Heart right ventricle (tissue), 16 donors: Measurements from ENCODE around the gene HEPACAM2. TPM values are rescaled to one million over a fixed set of nuclear protein-coding genes. Genes with fewer than 3 reads are reported as not detected.

ENCODE experiments used
- ATAC-seq, 8 donors: fragments of 200-7000 bp; cut with Tn5 transposase; one replicate each; pipeline ENCODE4 v1.9.1; 2020; ENCODE audit warnings: mild to moderate bottlenecking in 8 of 8, moderate library complexity in 8 of 8, moderate number of reproducible peaks in 1 of 8
- DNase-seq, 2 donors: peaks; one replicate each; pipeline ENCODE4 v3.0.0-alpha.2; 2020
- H3K27ac ChIP-seq, 10 donors: fragments of 200-600 bp; sonication (generic) in 2 of 10; one replicate each; pipeline versions ENCODE4 v1.5.0 to v1.8.0; 2020 to 2022; ENCODE audit warnings: mild to moderate bottlenecking in 3 of 10
- H3K27me3 ChIP-seq, 7 donors: fragments of 200-600 bp; one replicate each; pipeline ENCODE4 v1.8.0; 2021 to 2022; ENCODE audit warnings: mild to moderate bottlenecking in 2 of 7
- H3K36me3 ChIP-seq, 9 donors: fragments of 200-600 bp; sonication (generic) in 1 of 9; one replicate each; pipeline versions ENCODE4 v1.5.0 to v1.8.0; 2020 to 2022; ENCODE audit warnings: mild to moderate bottlenecking in 2 of 9
- H3K4me1 ChIP-seq, 9 donors: fragments of 200-600 bp; sonication (generic) in 1 of 9; one replicate each; pipeline versions ENCODE4 v1.5.0 to v1.8.0; 2020 to 2022; ENCODE audit warnings: mild to moderate bottlenecking in 4 of 9
- H3K4me3 ChIP-seq, 10 donors: fragments of 200-600 bp; sonication (generic) in 2 of 10; one replicate each; pipeline versions ENCODE4 v1.5.0 to v1.8.0; 2020 to 2022; ENCODE audit warnings: mild to moderate bottlenecking in 7 of 10, moderate library complexity in 2 of 10
- H3K9me3 ChIP-seq, 11 donors: fragments of 200-600 bp in 10 of 11; sonication (generic) in 2 of 11; one replicate each; pipeline versions ENCODE4 v1.5.0 to v1.8.0; 2013 to 2022; ENCODE audit warnings: mild to moderate bottlenecking in 2 of 11, control low read depth in 1 of 11, moderate library complexity in 1 of 11
- WGBS, 2 donors: extraction: QIAGEN DNeasy Blood & Tissue Kit; methylation state at CpG; one replicate each; pipeline ENCODE4 v1.1.7; 2013; ENCODE audit warnings: inconsistent platforms in 1 of 2; 5-methylcytosine and 5-hydroxymethylcytosine counted together
- intact Hi-C, 10 donors: fragments of 100-400 bp; cut with DNase I; formaldehyde crosslinking; loops; one replicate each; pipeline versions ENCODE4 v1.11.1 to v1.14.2; 2022
- polyA plus RNA-seq, 2 donors: library from polyadenylated mRNA; stranded (reverse); fragments of 200-250 nt; gene quantifications; one replicate each; pipeline ENCODE4 v1.2.3, GENCODE V29; 2013
- total RNA-seq, 10 donors: library from RNA; stranded (reverse); fragmentation: NEBNext Ultra II Directional in 3 of 10; extraction: Animal tissue kit (Norgen Biotek cat#: 25700) in 3 of 10; gene quantifications; one replicate each; pipeline versions ENCODE4 v1.2.1 to v1.2.4, GENCODE V29; 2021 to 2023
- TF ChIP-seq, protein P1 (sequence below), 9 donors: fragments of 200-600 bp; sonication (generic) in 2 of 9; IDR thresholded peaks; one replicate each; pipeline versions ENCODE4 v1.5.0 to v1.8.0; 2021 to 2022; ENCODE audit warnings: antibody characterized with exemption in 9 of 9, mild to moderate bottlenecking in 5 of 9, moderate library complexity in 1 of 9
- donor health status: Arrhythmogenic right ventricular cardiomyopathy.
- donor health status: ischemic (EF 13 %, LVEDD 7.1; RV severe dilation, severe dysfunction).
- donor health status: healthy with polysubstance abuse.
- donor health status: DM: no; HTN: yes; CAD: no.
- donor health status: DM: no; HTN: no; CAD: no.
- donor health status: ischemic (EF 25% LVEDD 6.9; RV normal size, moderate dysfunction).
- donor health status: ischemic (EF 25% LVEDD 5.7; RV mildly dilated, moderate dysfunction).
- donor health status: healthy.
- donor health status: DM: yes; HTN: yes; CAD: no.
- donor health status: Ischemic cardiomyopathy.
- donor health status: ischemic (EF 35%, LVEDD 5.7; RV mildly dilated, moderate dysfunction).
- donor health status: nonischemic (EF 11% LVEDD 7.7; RV severe dilation, severe dysfunction).
- donor health status: DM: yes; HTN: yes; CAD: no.
- donor health status: PGD.
- donor health status: ischemic (EF 29% LVEDD 5.4; RV normal size, mild dysfunction).
- donor health status: nonischemic (EF 23%, LVEDD 6.1; RV moderate dilation, normal function).

The HEPACAM2 gene
- total and polyA plus RNA-seq, 12 donors, result 0.19 to 0.24 TPM; not detected in 10

DNA sequence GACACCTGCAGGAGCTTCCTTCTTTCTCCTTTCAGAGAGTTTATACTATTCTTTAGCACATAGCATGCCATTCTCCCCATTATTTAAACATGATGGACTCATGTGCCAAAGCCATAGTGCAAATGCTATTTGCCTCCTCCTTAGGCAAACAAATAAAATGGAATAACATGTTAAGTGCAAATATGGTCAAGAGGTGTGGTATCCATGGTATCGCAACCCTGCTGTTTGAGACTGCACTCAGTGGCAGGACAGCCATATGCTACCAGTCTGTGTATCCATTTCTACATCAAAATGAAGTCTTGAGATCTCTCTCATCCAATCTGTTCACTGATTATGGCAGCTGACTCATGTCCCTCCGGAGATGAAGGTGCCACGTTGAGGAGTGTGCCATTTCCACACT is 22.8 kb downstream of the HEPACAM2 start:
- Histone ChIP-seq H3K9me3 (no peaks in the 10 kb centered on the region), H3K4me1 (peaks cover 0 to 3% (median 0%) of the 10 kb centered on the region in 9 donors)
- intact Hi-C loops, result no loop called here

DNA sequence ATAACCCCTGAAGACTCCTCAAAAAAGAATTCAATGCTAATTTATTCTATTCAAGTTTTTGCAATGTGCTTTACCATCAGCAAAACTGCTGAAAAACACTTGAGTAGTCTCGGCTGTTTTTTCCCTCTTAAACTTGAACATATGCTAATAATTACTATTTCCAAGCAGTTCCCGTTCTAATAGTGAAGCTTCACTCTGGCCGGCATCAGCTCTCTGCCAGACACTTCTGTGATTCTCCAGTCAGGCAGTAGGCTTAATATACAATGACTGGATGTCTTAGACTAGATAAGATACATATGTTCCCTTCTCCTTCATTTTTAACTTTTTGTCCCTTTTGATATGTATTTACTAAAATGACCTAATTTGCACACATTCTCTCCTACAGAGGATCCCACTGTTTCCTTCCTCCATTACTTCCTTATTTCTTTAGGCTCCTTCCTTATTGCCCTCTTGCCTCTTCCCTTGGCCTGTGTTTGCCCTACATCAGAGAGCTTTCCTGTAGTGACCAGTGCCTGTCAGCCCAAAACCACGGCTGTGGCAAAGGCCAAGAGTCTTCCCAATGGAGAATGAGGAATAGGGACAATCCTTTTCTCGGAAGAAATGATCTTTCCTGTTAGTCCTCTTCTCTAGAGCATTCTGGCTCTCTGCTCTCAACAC is 23.5 kb downstream of the HEPACAM2 start:
- H3K36me3 ChIP-seq, result no peaks in the 10 kb centered on the region
- ATAC-seq, result no peak
- H3K9me3 ChIP-seq, result no peaks in the 10 kb centered on the region
- H3K4me1 ChIP-seq, result peaks cover 0 to 3% (median 0%) of the 10 kb centered on the region in 9 donors
- intact Hi-C loops, result no loop called here
- H3K27ac ChIP-seq, result no peak overlapping the region
- peaks cover 0 to 17% (median 0%) of the 10 kb centered on the region in 7 donors for H3K27me3 ChIP-seq
- WGBS, 2 donors, result 64 to 65% methylated on average over 5 of the region's 5 CpGs
- DNase-seq, result no peak
- TF ChIP-seq, protein P1, sequence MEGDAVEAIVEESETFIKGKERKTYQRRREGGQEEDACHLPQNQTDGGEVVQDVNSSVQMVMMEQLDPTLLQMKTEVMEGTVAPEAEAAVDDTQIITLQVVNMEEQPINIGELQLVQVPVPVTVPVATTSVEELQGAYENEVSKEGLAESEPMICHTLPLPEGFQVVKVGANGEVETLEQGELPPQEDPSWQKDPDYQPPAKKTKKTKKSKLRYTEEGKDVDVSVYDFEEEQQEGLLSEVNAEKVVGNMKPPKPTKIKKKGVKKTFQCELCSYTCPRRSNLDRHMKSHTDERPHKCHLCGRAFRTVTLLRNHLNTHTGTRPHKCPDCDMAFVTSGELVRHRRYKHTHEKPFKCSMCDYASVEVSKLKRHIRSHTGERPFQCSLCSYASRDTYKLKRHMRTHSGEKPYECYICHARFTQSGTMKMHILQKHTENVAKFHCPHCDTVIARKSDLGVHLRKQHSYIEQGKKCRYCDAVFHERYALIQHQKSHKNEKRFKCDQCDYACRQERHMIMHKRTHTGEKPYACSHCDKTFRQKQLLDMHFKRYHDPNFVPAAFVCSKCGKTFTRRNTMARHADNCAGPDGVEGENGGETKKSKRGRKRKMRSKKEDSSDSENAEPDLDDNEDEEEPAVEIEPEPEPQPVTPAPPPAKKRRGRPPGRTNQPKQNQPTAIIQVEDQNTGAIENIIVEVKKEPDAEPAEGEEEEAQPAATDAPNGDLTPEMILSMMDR (IDR thresholded peaks at IDR 0.05), result no peak
- no peak overlapping the region for H3K4me3 ChIP-seq

More for the DNA sequence above, 22.8 kb downstream of the HEPACAM2 start:
- no peak overlapping the region for H3K4me3 ChIP-seq
- DNase-seq (no peak), ATAC-seq (no peak)
- TF ChIP-seq, protein P1 (IDR thresholded peaks at IDR 0.05), result no peak
- no peak overlapping the region for H3K27ac ChIP-seq
- no peaks in the 10 kb centered on the region for H3K36me3 ChIP-seq
- 81 to 83% methylated on average over 3 of the region's 3 CpGs for WGBS, 2 donors
- H3K27me3 ChIP-seq, result peaks cover 0 to 17% (median 0%) of the 10 kb centered on the region in 7 donors

DNA sequence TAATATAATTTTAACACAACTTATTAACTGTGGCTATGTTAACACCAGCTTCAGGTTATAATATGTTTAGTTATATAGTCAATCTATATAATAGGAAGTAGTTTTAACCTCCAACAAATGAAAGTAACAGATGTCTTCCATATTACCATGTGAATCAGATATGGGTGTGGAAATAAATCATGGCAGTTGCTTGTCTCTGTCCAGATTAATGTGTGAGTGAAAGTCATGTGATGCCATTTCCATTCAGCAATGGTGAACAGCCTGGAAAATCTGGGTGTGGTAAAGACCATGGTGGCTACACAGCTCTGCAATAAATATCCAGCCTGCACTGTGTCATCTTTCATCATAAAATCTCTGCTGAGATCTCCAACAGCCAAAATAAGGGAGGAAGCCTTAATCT is 27.8 kb downstream of the HEPACAM2 start:
- Histone ChIP-seq H3K9me3 (no peaks in the 10 kb centered on the region), H3K27ac (no peak overlapping the region), H3K4me3 (no peak overlapping the region), H3K36me3 (no peaks in the 10 kb centered on the region), H3K4me1 (peaks cover 0 to 3% (median 0%) of the 10 kb centered on the region in 9 donors), H3K27me3 (peaks cover 0 to 18% (median 0%) of the 10 kb centered on the region in 7 donors)
- intact Hi-C loops, result no loop called here
- no peak for DNase-seq
- TF ChIP-seq, protein P1 (IDR thresholded peaks at IDR 0.05), result no peak
- ATAC-seq, result no peak

DNA sequence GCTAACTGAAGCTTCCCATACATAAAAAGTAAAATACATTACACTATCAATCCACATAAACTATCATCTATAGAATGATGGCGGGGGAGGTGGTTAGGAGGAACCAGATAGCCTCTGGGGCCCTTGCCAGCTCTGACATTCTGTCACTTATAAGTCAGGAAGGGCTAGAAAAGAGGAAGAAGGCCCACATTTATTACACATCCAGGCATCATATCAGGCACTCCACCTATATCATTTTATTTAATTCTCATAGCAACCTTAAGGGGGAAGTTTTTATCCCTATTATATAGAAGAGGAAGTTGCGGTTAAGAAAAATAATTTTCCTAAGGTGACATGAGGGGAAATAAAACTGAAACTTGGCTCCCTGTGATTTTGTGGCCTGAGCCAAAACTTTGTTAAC is 29.9 kb downstream of the HEPACAM2 start:
- WGBS, 2 donors, result 79 to 85% methylated on average over 2 of the region's 2 CpGs
- Histone ChIP-seq H3K27me3 (peaks cover 0 to 16% (median 3%) of the 10 kb centered on the region in 7 donors), H3K9me3 (no peaks in the 10 kb centered on the region), H3K4me3 (no peak overlapping the region), H3K4me1 (no peaks in the 10 kb centered on the region), H3K27ac (no peak overlapping the region), H3K36me3 (no peaks in the 10 kb centered on the region)
- TF ChIP-seq, protein P1 (IDR thresholded peaks at IDR 0.05), result no peak
- ATAC-seq (no peak), DNase-seq (no peak)
- intact Hi-C loops, result no loop called here
